Measurements from ENCODE around the gene CD44.

The CD44 gene

GRCh38 chr11:35271031-35271430, 132.1 kb downstream of the CD44 start:
- TF ChIP-seq EZH2phosphoT487 (conservative IDR thresholded peaks at IDR 0.05; ENCODE audit: low read length) (no peak), CTCF (IDR thresholded peaks at IDR 0.05; ENCODE audit: insufficient read depth, low read length, poor library complexity, severe bottlenecking) (no peak)
- Histone ChIP-seq H3K36me3 (ENCODE audit: low read length) (no peaks in the 10 kb centered on the region), H3K9me2 (replicated peaks; ENCODE audit: insufficient read depth, low read length) (no peaks in the 10 kb centered on the region), H3K4me2 (ENCODE audit: low read depth, low read length, poor library complexity, severe bottlenecking) (no peak overlapping the region), H3K27ac (ENCODE audit: low read depth, low read length) (no peak overlapping the region), H3K79me2 (ENCODE audit: insufficient read depth, low read length) (no peaks in the 10 kb centered on the region), H3K9ac (ENCODE audit: low read length) (no peak overlapping the region), H4K20me1 (ENCODE audit: low read depth, low read length) (no peaks in the 10 kb centered on the region), H3K27me3 (ENCODE audit: low read length) (no peaks in the 10 kb centered on the region), H3K4me3 (ENCODE audit: insufficient read depth, low read length, poor library complexity, severe bottlenecking) (no peak overlapping the region), H2AFZ (ENCODE audit: low read depth, low read length, severe bottlenecking) (no peak overlapping the region), H3K9me3 (ENCODE audit: insufficient read depth, low read length) (no peaks in the 10 kb centered on the region), H3F3A (ENCODE audit: insufficient read depth) (no peaks in the 10 kb centered on the region)

GRCh38 chr11:35272391-35272902, 133.5 kb downstream of the CD44 start:
- Histone ChIP-seq H2AFZ (ENCODE audit: low read depth, low read length, severe bottlenecking) (no peak overlapping the region), H3F3A (ENCODE audit: insufficient read depth) (no peaks in the 10 kb centered on the region), H3K4me2 (ENCODE audit: low read depth, low read length, poor library complexity, severe bottlenecking) (no peak overlapping the region), H3K4me3 (ENCODE audit: insufficient read depth, low read length, poor library complexity, severe bottlenecking) (no peak overlapping the region), H3K9me2 (replicated peaks; ENCODE audit: insufficient read depth, low read length) (no peaks in the 10 kb centered on the region), H4K20me1 (ENCODE audit: low read depth, low read length) (no peaks in the 10 kb centered on the region), H3K9me3 (ENCODE audit: insufficient read depth, low read length) (no peaks in the 10 kb centered on the region), H3K27ac (ENCODE audit: low read depth, low read length) (no peak overlapping the region), H3K27me3 (ENCODE audit: low read length) (no peaks in the 10 kb centered on the region), H3K9ac (ENCODE audit: low read length) (no peak overlapping the region), H3K79me2 (ENCODE audit: insufficient read depth, low read length) (no peaks in the 10 kb centered on the region), H3K36me3 (ENCODE audit: low read length) (no peaks in the 10 kb centered on the region)
- TF ChIP-seq EZH2phosphoT487 (conservative IDR thresholded peaks at IDR 0.05; ENCODE audit: low read length) = no peak
- TF ChIP-seq CTCF (IDR thresholded peaks at IDR 0.05; ENCODE audit: insufficient read depth, low read length, poor library complexity, severe bottlenecking) = no peak

GRCh38 chr11:35274909-35275785, 136.2 kb downstream of the CD44 start:
- no peak overlapping the region for H3K9ac ChIP-seq (ENCODE audit: low read length)
- H3K4me2 ChIP-seq (ENCODE audit: low read depth, low read length, poor library complexity, severe bottlenecking) = no peak overlapping the region
- no peaks in the 10 kb centered on the region for H3K9me2 ChIP-seq (replicated peaks; ENCODE audit: insufficient read depth, low read length)
- no peaks in the 10 kb centered on the region for H3K36me3 ChIP-seq (ENCODE audit: low read length)
- H3K27ac ChIP-seq (ENCODE audit: low read depth, low read length) = no peak overlapping the region
- no peaks in the 10 kb centered on the region for H3K79me2 ChIP-seq (ENCODE audit: insufficient read depth, low read length)
- H3K27me3 ChIP-seq (ENCODE audit: low read length) = no peaks in the 10 kb centered on the region
- H3F3A ChIP-seq (ENCODE audit: insufficient read depth) = no peaks in the 10 kb centered on the region
- no peak overlapping the region for H3K4me3 ChIP-seq (ENCODE audit: insufficient read depth, low read length, poor library complexity, severe bottlenecking)
- no peak overlapping the region for H2AFZ ChIP-seq (ENCODE audit: low read depth, low read length, severe bottlenecking)
- H4K20me1 ChIP-seq (ENCODE audit: low read depth, low read length) = no peaks in the 10 kb centered on the region
- H3K9me3 ChIP-seq (ENCODE audit: insufficient read depth, low read length) = no peaks in the 10 kb centered on the region
- TF ChIP-seq EZH2phosphoT487 (conservative IDR thresholded peaks at IDR 0.05; ENCODE audit: low read length) = no peak
- no peak for TF ChIP-seq CTCF (IDR thresholded peaks at IDR 0.05; ENCODE audit: insufficient read depth, low read length, poor library complexity, severe bottlenecking)

Data from SU-DHL-6 (cell line).